ENCODE data around the gene CAMTA1.

Gene CAMTA1

GRCh38 chr1:7535934-7536878 lies 751.0 kb downstream of the CAMTA1 start:
- no peak for DNase-seq

- DNase-seq = no peak
These were observed 751.8 kb downstream of the CAMTA1 start for GRCh38 chr1:7536891-7537591.

GRCh38 chr1:7538033-7538432 lies 752.8 kb downstream of the CAMTA1 start:
- no peak for DNase-seq

- DNase-seq = no peak
These were observed 753.9 kb downstream of the CAMTA1 start for GRCh38 chr1:7538849-7539768.

GRCh38 chr1:7539769-7540175 lies 754.5 kb downstream of the CAMTA1 start:
- DNase-seq = no peak

- no peak for DNase-seq
These were observed 755.6 kb downstream of the CAMTA1 start for GRCh38 chr1:7540816-7541215.

GRCh38 chr1:7541629-7542028 lies 756.4 kb downstream of the CAMTA1 start:
- DNase-seq = no peak

GRCh38 chr1:7543718-7544090 lies 758.5 kb downstream of the CAMTA1 start:
- no peak for DNase-seq

- DNase-seq = no peak
These were observed 764.3 kb downstream of the CAMTA1 start for GRCh38 chr1:7549277-7550161.

- no peak for DNase-seq
These were observed 765.1 kb downstream of the CAMTA1 start for GRCh38 chr1:7550261-7550865.

- no peak for DNase-seq
These were observed 765.7 kb downstream of the CAMTA1 start for GRCh38 chr1:7550981-7551380.

- DNase-seq = no peak
These were observed 766.2 kb downstream of the CAMTA1 start for GRCh38 chr1:7551442-7551841.

GRCh38 chr1:7552402-7552801 lies 767.1 kb downstream of the CAMTA1 start:
- no peak for DNase-seq

- no peak for DNase-seq
These were observed 767.9 kb downstream of the CAMTA1 start for GRCh38 chr1:7553042-7553690.

- DNase-seq = no peak
These were observed 769.4 kb downstream of the CAMTA1 start for GRCh38 chr1:7554385-7555235.

GRCh38 chr1:7555391-7556185 lies 770.3 kb downstream of the CAMTA1 start:
- no peak for DNase-seq

- DNase-seq = no peak
These were observed 772.1 kb downstream of the CAMTA1 start for GRCh38 chr1:7557301-7557891.

GRCh38 chr1:7558041-7558461 lies 772.8 kb downstream of the CAMTA1 start:
- DNase-seq = no peak

GRCh38 chr1:7558481-7558880 lies 773.2 kb downstream of the CAMTA1 start:
- DNase-seq = no peak
